Hypothalamus (tissue), 51 donors: Measurements from ENCODE around the gene SPNS1.

Experiments used
- DNase-seq, 51 donors: peaks; one replicate each; lab custom pipeline; 2025; lab: John Stamatoyannopoulos, UW

Gene SPNS1

GRCh38 chr16:29023279-29024277 lies 49.0 kb downstream of the SPNS1 start:
- DNase-seq, result no peak

- DNase-seq, result no peak
Measured at GRCh38 chr16:29024278-29024677, 49.7 kb downstream of the SPNS1 start.

GRCh38 chr16:29025218-29025617 lies 50.6 kb downstream of the SPNS1 start:
- DNase-seq, result no peak

GRCh38 chr16:29025735-29026134 lies 51.2 kb downstream of the SPNS1 start:
- no peak for DNase-seq

- DNase-seq, result no peak
Measured at GRCh38 chr16:29028457-29029167, 54.0 kb downstream of the SPNS1 start.

GRCh38 chr16:29029168-29029994 lies 54.8 kb downstream of the SPNS1 start:
- peak in 6 of 51 donors; percentile 2 to 56 (median 32) for DNase-seq

- no peak for DNase-seq
Measured at GRCh38 chr16:29030086-29030840, 55.7 kb downstream of the SPNS1 start.
